ENCODE data around the gene CDK5RAP1.

Gene CDK5RAP1

DNA sequence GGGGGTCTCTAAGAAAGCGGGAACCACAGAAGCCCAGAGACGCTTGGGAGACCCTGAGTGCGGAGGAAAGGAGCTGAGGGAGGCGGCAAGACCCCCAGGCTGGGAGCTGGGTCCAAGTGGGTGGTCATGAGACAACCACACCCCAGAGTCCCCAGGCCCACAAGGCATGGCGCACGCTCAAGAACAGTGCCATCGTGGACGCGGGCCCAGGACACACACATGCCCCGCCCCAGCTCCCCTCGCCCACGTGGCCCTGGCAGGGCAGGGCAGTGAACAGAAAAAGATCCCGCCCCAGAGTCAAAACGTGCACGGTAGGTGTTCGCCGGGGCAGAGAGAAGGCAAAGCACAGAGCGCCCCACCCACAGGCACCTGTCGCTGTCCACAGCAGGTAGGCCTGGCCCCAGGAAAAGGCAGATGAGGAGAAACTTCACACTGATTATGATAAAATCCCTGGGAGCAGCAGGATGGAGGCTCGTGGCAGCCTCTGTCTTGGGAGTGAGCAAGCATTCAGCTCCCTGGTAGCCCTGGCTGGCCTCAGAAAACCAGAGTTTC lies 68.3 kb downstream of the CDK5RAP1 start:
- no peak for DNase-seq

- no peak for DNase-seq
Measured at GRCh38 chr20:33328157-33329137, 72.9 kb downstream of the CDK5RAP1 start.

DNA sequence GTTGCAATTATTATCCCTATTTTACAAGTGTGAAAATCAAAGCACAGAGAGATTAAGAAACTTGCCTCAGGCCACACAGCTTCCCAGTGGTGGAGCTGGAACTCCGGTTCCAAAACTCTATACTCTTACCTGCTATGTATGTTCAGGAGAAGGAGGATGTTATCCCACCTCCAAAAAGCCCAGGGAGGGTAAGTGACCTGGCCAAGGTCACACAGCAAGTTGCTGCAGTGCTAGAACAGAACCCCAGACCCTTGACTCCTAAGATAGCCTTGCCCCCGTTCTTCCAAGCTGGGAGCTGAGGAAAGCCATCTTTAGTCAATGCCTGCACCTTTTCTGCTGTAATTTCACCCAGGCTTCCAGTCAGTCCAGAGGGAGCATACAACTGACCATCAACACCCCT lies 76.0 kb downstream of the CDK5RAP1 start:
- DNase-seq, result no peak

DNA sequence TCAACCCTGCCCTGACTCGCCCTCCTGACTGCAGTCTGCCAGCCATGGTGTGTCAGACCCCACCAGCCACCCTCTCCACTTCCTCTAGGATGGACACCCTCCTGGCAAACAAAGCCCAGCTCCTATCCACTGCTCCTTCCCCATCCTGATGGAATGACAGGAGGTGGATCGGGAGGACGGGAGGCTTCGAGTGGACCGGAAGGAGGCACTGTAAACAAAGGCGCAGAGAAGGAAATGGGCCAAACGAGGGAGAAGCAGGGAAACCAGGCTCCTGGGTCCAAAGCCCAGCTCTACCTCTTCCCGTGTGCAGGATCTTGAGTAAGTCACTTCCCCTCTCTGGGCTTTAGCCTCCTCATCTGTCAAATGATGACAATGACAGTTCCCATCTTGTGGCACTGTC lies 78.1 kb downstream of the CDK5RAP1 start:
- no peak for DNase-seq

DNA sequence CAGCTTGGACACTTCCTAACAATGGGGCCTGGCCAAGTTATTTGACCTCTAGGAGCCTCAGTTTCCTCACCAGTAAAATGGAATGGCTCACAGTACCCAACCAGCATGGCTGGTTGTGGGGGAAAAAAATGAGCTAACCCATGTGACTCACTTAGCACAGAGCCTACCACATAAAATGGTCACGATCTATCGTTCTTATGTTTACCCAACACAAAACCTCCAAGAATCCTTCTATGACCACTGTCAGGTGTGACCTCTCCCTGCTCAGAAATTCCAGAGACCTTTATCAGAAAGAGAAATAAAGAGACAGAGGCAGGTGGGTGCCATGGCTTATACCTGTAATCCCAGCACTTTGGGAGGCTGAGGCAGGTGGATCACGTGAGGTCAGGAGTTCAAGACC lies 78.9 kb downstream of the CDK5RAP1 start:
- DNase-seq, result no peak

DNA sequence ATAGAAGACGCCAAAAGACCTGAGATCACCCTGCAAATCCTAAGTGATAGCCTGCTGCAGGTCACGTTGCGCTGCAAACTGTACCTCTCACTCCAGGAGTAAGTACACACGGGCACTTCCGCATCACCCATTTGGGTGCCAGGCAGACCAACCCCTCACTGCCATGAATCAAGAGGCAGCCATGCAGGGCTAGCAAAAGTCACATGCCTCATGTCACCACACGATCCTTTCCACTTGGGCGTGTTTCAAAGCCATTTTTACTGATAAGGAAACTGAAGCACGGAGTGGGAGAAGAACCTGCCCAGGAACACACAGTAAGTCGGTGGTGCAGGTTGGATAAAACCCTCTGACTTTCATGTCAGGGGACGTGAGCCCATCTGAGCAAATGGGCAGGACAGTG lies 81.3 kb downstream of the CDK5RAP1 start:
- DNase-seq, result no peak

DNA sequence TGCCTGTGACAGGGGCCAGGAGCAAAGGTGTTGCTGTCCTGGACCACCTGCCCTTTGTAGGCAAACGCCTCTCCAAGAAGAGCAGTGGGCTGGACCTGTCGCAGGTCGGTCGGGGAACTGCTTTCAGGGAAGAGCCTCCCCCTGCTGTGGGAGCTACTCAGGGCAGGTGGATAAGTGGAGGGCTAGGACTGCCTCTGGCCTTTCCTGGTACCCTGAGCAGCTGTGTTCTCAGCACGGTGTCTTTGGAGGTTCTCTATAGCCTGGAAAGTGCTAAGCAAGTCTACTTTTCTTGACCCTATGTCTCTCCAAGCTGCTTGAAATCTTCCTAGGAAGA lies 83.3 kb downstream of the CDK5RAP1 start:
- DNase-seq, result no peak

GRCh38 chr20:33317424-33318095 lies 83.8 kb downstream of the CDK5RAP1 start:
- no peak for DNase-seq

DNA sequence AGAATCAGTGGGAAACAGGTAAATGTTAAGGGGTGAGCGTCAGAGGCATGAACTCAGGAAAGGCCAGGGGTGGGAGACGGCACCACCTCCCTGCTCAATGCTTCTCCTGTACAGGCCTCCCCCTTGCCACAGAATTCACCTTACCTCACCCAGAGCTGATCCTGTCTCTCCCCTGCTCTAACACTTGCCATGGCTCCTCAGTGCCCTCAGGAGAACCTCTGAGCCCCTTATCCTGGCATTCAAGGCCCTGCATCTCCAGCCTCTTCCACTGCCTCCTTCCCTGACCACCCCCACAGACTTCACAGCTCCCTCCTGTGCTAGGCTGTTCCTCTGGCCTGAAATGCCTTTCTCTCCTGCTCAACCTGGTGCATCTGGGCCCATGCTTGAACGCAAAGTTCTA lies 84.4 kb downstream of the CDK5RAP1 start:
- no peak for DNase-seq

DNA sequence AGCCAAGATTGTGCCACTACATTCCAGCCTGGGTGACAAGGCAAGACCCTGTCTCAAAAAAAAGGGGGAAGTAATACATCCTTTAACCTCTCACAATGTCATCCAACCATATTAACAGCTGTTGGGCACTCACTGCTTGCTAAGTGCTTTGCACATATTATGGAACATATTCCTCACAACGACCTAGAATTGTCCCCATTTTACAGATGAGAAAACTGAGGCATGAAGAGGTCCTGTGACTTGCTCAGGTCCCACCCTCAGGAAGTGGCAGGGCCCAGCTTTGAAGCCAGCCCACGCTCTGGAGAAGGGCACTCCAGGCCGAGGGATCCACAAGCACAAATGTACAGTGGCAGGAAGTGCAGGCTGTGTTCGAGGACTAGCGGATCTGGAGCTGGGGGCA lies 85.0 kb downstream of the CDK5RAP1 start:
- DNase-seq, result no peak

DNA sequence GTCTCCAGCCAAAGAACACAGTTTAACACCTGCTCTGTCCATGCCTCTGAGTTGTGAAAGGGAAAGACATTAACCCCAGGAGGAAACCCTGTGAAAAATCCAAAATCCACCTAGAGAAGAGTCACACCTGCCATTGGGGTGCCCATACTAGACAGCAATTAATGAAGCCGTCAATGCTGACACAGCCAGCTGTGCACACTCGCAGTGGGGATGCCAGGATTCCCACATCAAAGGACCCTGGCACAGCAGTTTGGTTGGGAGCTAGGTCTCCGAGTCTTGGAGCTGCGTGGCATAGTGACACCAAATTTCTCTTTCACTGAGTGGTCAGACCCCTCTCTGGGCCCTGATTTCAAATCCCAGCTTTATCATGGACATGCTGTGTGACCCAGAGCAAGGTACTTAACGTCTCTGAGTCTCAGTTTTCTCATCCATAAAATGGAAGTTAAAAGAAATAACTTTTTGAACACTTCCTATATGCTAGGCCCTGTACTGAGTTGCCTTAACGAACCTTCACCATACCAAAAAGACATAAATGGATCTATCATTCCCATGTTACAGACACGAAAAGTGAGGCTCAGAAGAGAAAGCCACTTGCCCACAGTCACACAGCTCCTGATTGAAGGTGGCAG lies 87.5 kb downstream of the CDK5RAP1 start:
- no peak for DNase-seq

- no peak for DNase-seq
Measured at GRCh38 chr20:33312583-33312982, 88.7 kb downstream of the CDK5RAP1 start.

- DNase-seq, result no peak
Measured at GRCh38 chr20:33311996-33312395, 89.3 kb downstream of the CDK5RAP1 start.

DNA sequence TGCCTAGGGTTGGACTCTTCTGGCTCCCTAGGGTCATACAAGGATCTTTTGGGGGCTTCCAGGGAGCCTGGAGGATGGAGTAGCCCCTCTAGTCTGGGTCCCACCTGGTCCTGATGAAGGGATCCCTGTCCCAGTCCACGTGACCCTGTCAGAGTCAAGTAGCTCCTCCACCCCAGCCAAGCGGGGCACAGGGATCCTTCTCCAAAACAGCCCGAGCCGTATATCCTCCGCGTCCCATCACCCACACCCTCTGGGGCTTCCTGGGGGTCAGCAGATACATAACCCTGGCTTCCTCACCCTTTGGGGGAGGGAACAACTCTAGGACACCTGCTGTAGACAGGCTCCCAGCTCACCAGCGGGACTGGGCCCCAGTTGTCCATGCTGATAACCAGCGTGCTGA lies 90.3 kb downstream of the CDK5RAP1 start:
- no peak for DNase-seq

- DNase-seq, result no peak
Measured at GRCh38 chr20:33310327-33310899, 90.9 kb downstream of the CDK5RAP1 start.

- DNase-seq, result no peak
Measured at GRCh38 chr20:33309631-33310030, 91.7 kb downstream of the CDK5RAP1 start.
